IPS-18a (cell line): Measurements from ENCODE around the gene SMYD2.

ENCODE experiments used
- H3K27ac ChIP-seq: one replicate; pipeline ENCODE4 v1.5.1; 2013; ENCODE audit warnings: low read length
- H3K27me3 ChIP-seq: one replicate; pipeline ENCODE4 v1.6.1; 2013; ENCODE audit warnings: mild to moderate bottlenecking, low read length; ENCODE audit not compliant: control insufficient read depth, insufficient read depth
- H3K36me3 ChIP-seq: one replicate; pipeline ENCODE4 v1.6.1; 2013; ENCODE audit warnings: low read depth, low read length; ENCODE audit not compliant: control insufficient read depth
- H3K4me1 ChIP-seq: one replicate; pipeline ENCODE4 v1.6.1; 2013; ENCODE audit warnings: low read depth, low read length; ENCODE audit not compliant: control insufficient read depth
- H3K4me3 ChIP-seq: one replicate; pipeline ENCODE4 v1.5.1; 2013; ENCODE audit warnings: low read length
- H3K9ac ChIP-seq: one replicate; pipeline ENCODE4 v1.6.1; 2013; ENCODE audit warnings: mild to moderate bottlenecking, low read length, moderate library complexity
- H3K9me3 ChIP-seq: one replicate; pipeline ENCODE4 v1.6.1; 2013; ENCODE audit warnings: low read depth, low read length; ENCODE audit not compliant: control insufficient read depth

The SMYD2 gene

GRCh38 chr1:214354440-214355148 lies 73.6 kb downstream of the SMYD2 start:
- Histone ChIP-seq H3K27ac (no peak overlapping the region), H3K36me3 (peaks cover 9% of the 10 kb centered on the region), H3K9me3 (no peaks in the 10 kb centered on the region), H3K27me3 (no peaks in the 10 kb centered on the region), H3K9ac (no peak overlapping the region), H3K4me1 (peaks cover 17% of the 10 kb centered on the region), H3K4me3 (no peak overlapping the region)

GRCh38 chr1:214360116-214360515 lies 79.2 kb downstream of the SMYD2 start:
- Histone ChIP-seq H3K4me3 (no peak overlapping the region), H3K27ac (no peak overlapping the region), H3K9ac (no peak overlapping the region), H3K9me3 (no peaks in the 10 kb centered on the region), H3K27me3 (no peaks in the 10 kb centered on the region), H3K36me3 (peaks cover 24% of the 10 kb centered on the region), H3K4me1 (peaks cover 1% of the 10 kb centered on the region)

GRCh38 chr1:214360525-214361164 lies 79.7 kb downstream of the SMYD2 start:
- H3K4me3 ChIP-seq: no peak overlapping the region
- H3K27ac ChIP-seq: no peak overlapping the region
- no peaks in the 10 kb centered on the region for H3K27me3 ChIP-seq
- H3K36me3 ChIP-seq: peaks cover 24% of the 10 kb centered on the region
- no peaks in the 10 kb centered on the region for H3K4me1 ChIP-seq
- H3K9ac ChIP-seq: no peak overlapping the region
- H3K9me3 ChIP-seq: no peaks in the 10 kb centered on the region

GRCh38 chr1:214361636-214362035 lies 80.7 kb downstream of the SMYD2 start:
- H3K4me3 ChIP-seq: no peak overlapping the region
- no peak overlapping the region for H3K27ac ChIP-seq
- no peak overlapping the region for H3K9ac ChIP-seq
- no peaks in the 10 kb centered on the region for H3K9me3 ChIP-seq
- no peaks in the 10 kb centered on the region for H3K4me1 ChIP-seq
- no peaks in the 10 kb centered on the region for H3K27me3 ChIP-seq
- H3K36me3 ChIP-seq: peaks cover 24% of the 10 kb centered on the region

GRCh38 chr1:214362188-214362882 lies 81.4 kb downstream of the SMYD2 start:
- Histone ChIP-seq H3K27me3 (no peaks in the 10 kb centered on the region), H3K36me3 (peaks cover 17% of the 10 kb centered on the region), H3K4me1 (no peaks in the 10 kb centered on the region), H3K4me3 (no peak overlapping the region), H3K9me3 (no peaks in the 10 kb centered on the region), H3K9ac (no peak overlapping the region), H3K27ac (no peak overlapping the region)

- H3K9ac ChIP-seq: no peak overlapping the region
- no peaks in the 10 kb centered on the region for H3K4me1 ChIP-seq
- no peaks in the 10 kb centered on the region for H3K9me3 ChIP-seq
- H3K4me3 ChIP-seq: no peak overlapping the region
- H3K27ac ChIP-seq: no peak overlapping the region
- H3K27me3 ChIP-seq: no peaks in the 10 kb centered on the region
- H3K36me3 ChIP-seq: peaks cover 16% of the 10 kb centered on the region
Measured at GRCh38 chr1:214363386-214363785, 82.4 kb downstream of the SMYD2 start.

- Histone ChIP-seq H3K27ac (no peak overlapping the region), H3K9ac (no peak overlapping the region), H3K36me3 (peaks cover 16% of the 10 kb centered on the region)
Measured at GRCh38 chr1:214364386-214364785, 83.4 kb downstream of the SMYD2 start.

GRCh38 chr1:214364786-214365295 lies 83.9 kb downstream of the SMYD2 start:
- Histone ChIP-seq H3K36me3 (peaks cover 16% of the 10 kb centered on the region), H3K4me3 (no peak overlapping the region)

More at GRCh38 chr1:214364386-214364785, 83.4 kb downstream of the SMYD2 start:
- Histone ChIP-seq H3K4me3 (no peak overlapping the region), H3K4me1 (no peaks in the 10 kb centered on the region), H3K27me3 (no peaks in the 10 kb centered on the region), H3K9me3 (no peaks in the 10 kb centered on the region)

GRCh38 chr1:214367841-214368240 lies 86.9 kb downstream of the SMYD2 start:
- Histone ChIP-seq H3K9me3 (no peaks in the 10 kb centered on the region), H3K9ac (no peak overlapping the region), H3K36me3 (peaks cover 5% of the 10 kb centered on the region), H3K27ac (no peak overlapping the region), H3K4me3 (no peak overlapping the region), H3K27me3 (no peaks in the 10 kb centered on the region), H3K4me1 (no peaks in the 10 kb centered on the region)

More at GRCh38 chr1:214364786-214365295, 83.9 kb downstream of the SMYD2 start:
- Histone ChIP-seq H3K4me1 (no peaks in the 10 kb centered on the region), H3K9me3 (no peaks in the 10 kb centered on the region), H3K27ac (no peak overlapping the region), H3K27me3 (no peaks in the 10 kb centered on the region), H3K9ac (no peak overlapping the region)

GRCh38 chr1:214369364-214369763 lies 88.4 kb downstream of the SMYD2 start:
- Histone ChIP-seq H3K36me3 (peaks cover 4% of the 10 kb centered on the region), H3K27me3 (no peaks in the 10 kb centered on the region), H3K4me1 (no peaks in the 10 kb centered on the region), H3K9me3 (no peaks in the 10 kb centered on the region), H3K4me3 (no peak overlapping the region), H3K27ac (no peak overlapping the region), H3K9ac (no peak overlapping the region)

- H3K9ac ChIP-seq: no peak overlapping the region
- no peak overlapping the region for H3K27ac ChIP-seq
- no peaks in the 10 kb centered on the region for H3K27me3 ChIP-seq
- no peak overlapping the region for H3K4me3 ChIP-seq
- H3K9me3 ChIP-seq: no peaks in the 10 kb centered on the region
- H3K4me1 ChIP-seq: no peaks in the 10 kb centered on the region
- peaks cover 8% of the 10 kb centered on the region for H3K36me3 ChIP-seq
Measured at GRCh38 chr1:214370615-214371014, 89.7 kb downstream of the SMYD2 start.
